DMS153 treated with DMSO at 0.1 percent for 48 hours (cell line): ENCODE data around the gene WNT8A.

Experiments used
- DNase-seq: peaks from one replicate; lab custom pipeline; 2025; ENCODE audit not compliant: unreplicated experiment; lab: John Stamatoyannopoulos, UW

WNT8A gene

DNA sequence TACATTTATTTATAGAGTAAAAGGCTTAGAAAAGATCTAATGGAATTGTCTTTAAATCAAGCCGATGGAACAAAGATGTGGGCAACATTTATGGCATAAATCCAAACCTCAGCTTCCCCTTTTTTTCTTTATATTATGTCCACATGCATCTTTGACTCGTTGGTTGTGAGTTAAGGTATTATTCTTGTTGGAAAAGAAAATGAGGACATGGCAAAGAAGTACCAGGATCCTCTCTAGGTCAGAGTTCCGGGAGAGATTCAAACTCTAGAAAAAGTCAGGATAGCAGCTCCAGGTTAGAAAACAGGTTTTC, 55.9 kb downstream of the WNT8A start:
- DNase-seq: no peak

DNA sequence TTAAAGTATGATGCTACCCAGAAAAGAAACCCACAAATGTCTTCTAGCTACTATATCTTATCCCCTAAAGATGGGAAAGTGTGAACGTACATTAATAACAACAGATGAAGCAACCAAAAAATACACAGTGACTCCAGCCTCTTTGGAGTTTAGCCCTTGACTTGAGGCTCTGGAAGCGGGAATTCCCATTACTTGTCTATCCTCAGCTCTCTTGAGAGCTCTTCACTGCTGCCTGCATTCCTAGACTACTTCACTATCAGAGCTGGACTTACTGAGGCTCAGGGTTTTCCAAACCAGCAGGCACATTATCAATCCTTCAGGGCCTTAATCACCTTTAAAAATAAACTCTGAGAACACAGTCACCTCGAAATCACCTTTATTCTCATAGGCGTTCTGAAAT, 56.4 kb downstream of the WNT8A start:
- DNase-seq: no peak
